ENCODE measurements around the gene AOAH. TPM values are rescaled to one million over a fixed set of nuclear protein-coding genes. Genes with fewer than 3 reads are reported as not detected.

Gene AOAH
- total RNA-seq, 1 donor from 2014 or later = 5.5 TPM

- no peaks in the 10 kb centered on the region for H3K27me3 Mint-ChIP-seq (ENCODE audit: insufficient read depth, low read depth)
- H3K27ac Mint-ChIP-seq = no peak overlapping the region
- peaks cover 19% of the 10 kb centered on the region for H3K4me1 Mint-ChIP-seq
- no peak overlapping the region for H3K4me3 Mint-ChIP-seq
- Histone ChIP-seq H4K20me1 (ENCODE audit: low read depth) (no peaks in the 10 kb centered on the region), H3K9ac (no peak overlapping the region), H3K27ac (no peak overlapping the region), H3K79me2 (ENCODE audit: low read depth) (no peaks in the 10 kb centered on the region), H3K27me3 (no peaks in the 10 kb centered on the region), H2AFZ (replicated peaks) (no peak overlapping the region), H3F3A (ENCODE audit: low read depth) (no peaks in the 10 kb centered on the region), H3K36me3 (no peaks in the 10 kb centered on the region), H3K4me1 (peaks cover 11% of the 10 kb centered on the region), H3K4me2 (no peak overlapping the region), H3K4me3 (no peak overlapping the region), H3K9me3 (ENCODE audit: low read depth) (no peaks in the 10 kb centered on the region)
- TF ChIP-seq EZH2 (IDR thresholded peaks at IDR 0.05) = no peak
- no peak for TF ChIP-seq EZH2phosphoT487 (IDR thresholded peaks at IDR 0.05)
- no peak for TF ChIP-seq CTCF (IDR thresholded peaks at IDR 0.05)
- H3K36me3 Mint-ChIP-seq = no peaks in the 10 kb centered on the region
- no peak for DNase-seq (ENCODE audit: low spot score)
- no peaks in the 10 kb centered on the region for H3K9me3 Mint-ChIP-seq
Observed at GRCh38 chr7:36568452-36568849, 155.8 kb downstream of the AOAH start.

DNA sequence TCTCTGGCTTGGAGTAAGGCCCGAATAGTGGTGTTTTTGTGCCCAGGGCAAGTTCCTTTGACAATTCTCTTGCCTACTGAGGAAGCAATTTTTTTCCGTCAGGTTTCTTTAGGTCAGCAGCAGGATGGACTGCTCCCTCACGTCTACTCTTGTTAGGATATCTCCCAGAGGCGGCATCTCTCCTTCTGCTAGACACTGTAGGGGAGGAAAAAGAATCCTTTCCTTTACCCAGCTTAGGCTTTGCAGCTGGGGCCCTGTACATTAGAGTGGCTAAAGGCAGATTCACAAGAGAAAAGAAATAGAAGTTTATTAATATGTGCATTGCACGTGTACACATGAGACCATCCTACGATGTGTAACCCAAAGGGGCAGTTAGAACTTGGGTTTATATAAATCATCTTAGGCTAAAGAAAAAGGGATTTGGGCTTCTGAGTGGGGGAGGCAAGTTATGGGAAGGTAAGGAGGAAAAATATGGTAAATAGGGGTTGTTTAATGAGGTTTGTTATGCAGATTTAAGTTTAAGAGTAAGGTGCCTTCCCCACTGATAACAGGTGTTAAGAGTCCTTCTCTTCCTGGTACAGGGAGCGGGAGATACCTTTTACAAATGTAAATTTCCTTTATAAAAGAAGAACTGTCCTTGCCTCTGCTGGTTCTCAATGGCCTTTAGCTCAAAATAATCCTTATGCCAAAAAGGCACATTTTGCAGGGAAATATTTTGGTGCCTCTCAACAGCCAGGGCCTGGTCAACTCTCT is 156.4 kb downstream of the AOAH start:
- no peaks in the 10 kb centered on the region for H4K20me1 ChIP-seq (ENCODE audit: low read depth)
- no peaks in the 10 kb centered on the region for H3K9me3 ChIP-seq (ENCODE audit: low read depth)
- Mint-ChIP-seq H3K4me1 (peaks cover 17% of the 10 kb centered on the region), H3K36me3 (no peaks in the 10 kb centered on the region), H3K9me3 (no peaks in the 10 kb centered on the region), H3K27me3 (ENCODE audit: insufficient read depth, low read depth) (no peaks in the 10 kb centered on the region), H3K27ac (no peak overlapping the region), H3K4me3 (no peak overlapping the region)
- no peaks in the 10 kb centered on the region for H3K79me2 ChIP-seq (ENCODE audit: low read depth)
- H3K27ac ChIP-seq = no peak overlapping the region
- H3K36me3 ChIP-seq = no peaks in the 10 kb centered on the region
- no peak overlapping the region for H3K4me3 ChIP-seq
- H3K9ac ChIP-seq = no peak overlapping the region
- no peaks in the 10 kb centered on the region for H3F3A ChIP-seq (ENCODE audit: low read depth)
- H3K4me1 ChIP-seq = peaks cover 11% of the 10 kb centered on the region
- no peak for DNase-seq (ENCODE audit: low spot score)
- TF ChIP-seq EZH2 (IDR thresholded peaks at IDR 0.05) (no peak), EZH2phosphoT487 (IDR thresholded peaks at IDR 0.05) (no peak), CTCF (IDR thresholded peaks at IDR 0.05) (no peak)
- no peak overlapping the region for H3K4me2 ChIP-seq
- peak overlapping the region; percentile 54 for H2AFZ ChIP-seq (replicated peaks)
- H3K27me3 ChIP-seq = no peaks in the 10 kb centered on the region

- Histone ChIP-seq H3K27me3 (no peaks in the 10 kb centered on the region), H3K4me1 (peaks cover 11% of the 10 kb centered on the region), H3K4me2 (no peak overlapping the region), H2AFZ (replicated peaks) (no peak overlapping the region), H4K20me1 (ENCODE audit: low read depth) (no peaks in the 10 kb centered on the region), H3K27ac (no peak overlapping the region), H3K9ac (no peak overlapping the region), H3K9me3 (ENCODE audit: low read depth) (no peaks in the 10 kb centered on the region), H3F3A (ENCODE audit: low read depth) (no peaks in the 10 kb centered on the region), H3K36me3 (no peaks in the 10 kb centered on the region), H3K79me2 (ENCODE audit: low read depth) (no peaks in the 10 kb centered on the region), H3K4me3 (no peak overlapping the region)
- Mint-ChIP-seq H3K27ac (no peak overlapping the region), H3K36me3 (no peaks in the 10 kb centered on the region), H3K27me3 (ENCODE audit: insufficient read depth, low read depth) (no peaks in the 10 kb centered on the region), H3K4me1 (peaks cover 9% of the 10 kb centered on the region), H3K9me3 (no peaks in the 10 kb centered on the region), H3K4me3 (no peak overlapping the region)
- TF ChIP-seq CTCF (IDR thresholded peaks at IDR 0.05) = no peak
- no peak for DNase-seq (ENCODE audit: low spot score)
Observed at GRCh38 chr7:36565792-36566356, 158.4 kb downstream of the AOAH start.

Data from neural progenitor cell (in vitro differentiated cells).